Hematopoietic multipotent progenitor cell (in vitro differentiated cells): ENCODE measurements around the gene NECTIN4. TPM values are rescaled to one million over a fixed set of nuclear protein-coding genes. Genes with fewer than 3 reads are reported as not detected.
A peak's percentile ranks its signal among the peaks of the same experiment; 100 is the strongest.
"Not testable (repeated sequence)": the region's sequence is repeated elsewhere in the genome, so short reads cannot be mapped to it uniquely, and the experiment has no call there.

Experiments
- DNase-seq, 3 donors: peaks; one replicate each; pipeline ENCODE4 v3.0.0-alpha.2; 2011 to 2015; ENCODE audit warnings: low read depth in 2 of 3, low spot score in 2 of 3
- small RNA-seq: library from RNA; depleted of rRNA; stranded (forward); fragments of <200 nt; gene quantifications from one replicate; pipeline ENCODE3, GENCODE V24; 2012
- total RNA-seq: library from RNA; depleted of rRNA; stranded (reverse); fragments of >200 nt; gene quantifications from one replicate; pipeline ENCODE4 v1.2.3, GENCODE V29; 2012

Gene NECTIN4
- total RNA-seq, 1 donor: under 0.01 TPM

DNA sequence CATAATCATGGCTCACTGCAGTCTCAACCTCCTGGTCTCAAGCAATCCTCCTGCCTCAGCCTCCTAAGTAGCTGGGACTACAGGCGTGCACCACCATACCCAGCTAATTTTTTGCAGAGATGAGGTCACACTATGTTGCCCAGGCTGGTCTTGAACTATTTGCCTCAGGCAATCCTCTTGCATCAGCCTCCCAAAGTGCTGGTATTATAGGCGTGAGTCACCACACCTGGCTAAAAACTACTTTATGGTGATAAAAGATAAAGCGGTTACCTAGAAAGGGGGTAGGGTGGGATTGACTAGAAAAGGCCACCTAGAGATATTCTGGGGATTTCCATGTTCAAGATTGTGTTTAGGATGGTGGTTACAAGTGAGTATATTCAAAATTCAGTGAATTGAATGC, 55.6 kb downstream of the NECTIN4 start:
- no peak for DNase-seq

DNA sequence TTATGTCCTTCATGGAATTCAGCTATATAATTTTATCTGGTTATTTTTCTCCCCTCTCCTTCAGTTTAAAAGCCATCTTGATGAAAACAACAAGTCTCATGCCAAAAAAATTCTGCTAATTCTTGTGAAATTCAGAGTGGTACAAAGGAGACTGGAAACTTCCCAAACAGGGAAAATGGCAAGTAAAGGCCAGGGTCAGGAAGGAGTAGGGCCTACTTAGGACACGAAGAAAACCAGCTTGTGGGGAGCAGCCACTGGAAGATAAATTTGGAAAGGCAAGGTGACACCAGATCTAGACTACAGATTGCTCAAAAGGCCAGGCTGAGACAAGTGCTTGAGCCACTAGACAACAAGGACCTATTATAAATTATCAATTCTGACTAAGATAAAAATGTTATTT, 56.9 kb downstream of the NECTIN4 start:
- no peak for DNase-seq

DNA sequence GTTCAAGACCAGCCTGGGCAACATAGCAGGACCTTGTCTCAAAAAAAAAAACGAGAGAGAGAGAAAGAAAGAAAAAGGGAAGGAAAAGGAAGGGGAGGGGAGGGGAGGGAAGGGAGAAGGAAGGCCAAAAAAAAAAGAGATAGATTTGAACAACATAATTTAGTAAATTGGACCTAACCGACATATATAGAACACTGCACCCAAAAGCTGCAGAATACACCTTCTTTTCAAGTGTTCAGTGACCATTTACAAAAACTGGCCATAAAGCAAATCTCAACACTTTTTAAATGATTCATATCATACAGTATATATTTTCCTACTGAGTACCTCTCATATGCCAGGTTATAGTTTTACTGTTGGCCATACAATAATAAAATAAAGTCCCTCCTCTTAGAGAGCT, 57.5 kb downstream of the NECTIN4 start:
- DNase-seq: no peak

DNA sequence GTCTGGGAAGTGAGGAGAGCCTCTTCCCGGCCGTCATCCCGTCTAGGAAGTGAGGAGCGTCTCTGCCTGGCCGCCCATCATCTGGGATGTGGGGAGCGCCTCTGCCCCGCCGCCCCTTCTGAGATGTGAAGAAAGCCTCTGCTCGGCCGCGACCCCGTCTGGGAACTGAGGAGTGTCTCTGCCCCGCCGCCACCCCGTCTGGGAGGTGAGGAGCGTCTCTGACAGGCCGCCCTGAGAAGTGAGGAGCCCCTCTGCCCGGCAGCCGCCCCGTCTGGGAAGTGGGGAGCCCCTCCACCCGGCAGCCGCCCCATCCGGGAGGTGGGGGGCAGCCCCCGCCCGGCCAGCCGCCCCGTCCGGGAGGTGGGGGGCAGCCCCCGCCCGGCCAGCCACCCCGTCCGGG, 59.9 kb downstream of the NECTIN4 start:
- not testable (repeated sequence) for DNase-seq

DNA sequence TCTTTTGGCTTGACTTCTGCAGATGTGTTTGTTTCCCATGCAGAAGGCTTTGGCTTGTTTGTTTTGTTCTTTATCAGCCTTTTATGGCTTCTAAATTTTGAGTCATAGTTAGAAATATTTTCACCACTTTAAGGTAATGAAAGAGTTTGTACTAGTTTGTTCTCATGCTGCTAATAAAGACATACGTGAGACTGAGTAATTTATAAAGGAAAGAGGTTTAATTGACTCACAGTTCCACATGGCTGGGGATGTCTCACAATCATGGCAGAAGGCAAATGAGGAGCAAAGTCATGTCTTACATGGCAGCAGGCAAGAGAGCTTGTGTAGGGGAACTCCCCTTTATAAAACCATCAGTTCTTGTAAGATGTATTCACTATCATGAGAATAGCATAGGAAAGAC, 62.4 kb downstream of the NECTIN4 start:
- DNase-seq: not testable (repeated sequence)

DNA sequence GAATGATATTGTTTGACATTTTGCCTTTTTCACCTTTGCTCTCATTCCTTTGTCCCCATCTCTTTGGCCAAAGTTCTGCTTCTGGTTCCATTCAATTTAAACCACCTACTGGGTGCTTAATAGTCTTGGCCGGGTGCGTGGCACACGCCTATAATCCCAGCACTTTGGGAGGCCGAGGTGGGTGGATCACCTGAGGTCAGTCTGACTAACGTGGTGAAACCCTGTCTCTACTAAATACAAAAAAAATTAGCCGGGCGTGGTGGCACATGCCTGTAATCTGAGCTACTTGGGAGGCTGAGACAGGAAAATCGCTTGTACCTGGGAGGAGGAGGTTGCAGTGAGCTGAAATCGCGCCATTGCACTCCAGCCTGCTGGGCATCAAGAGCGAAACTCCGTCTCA, 66.9 kb downstream of the NECTIN4 start:
- DNase-seq: not testable (repeated sequence)

DNA sequence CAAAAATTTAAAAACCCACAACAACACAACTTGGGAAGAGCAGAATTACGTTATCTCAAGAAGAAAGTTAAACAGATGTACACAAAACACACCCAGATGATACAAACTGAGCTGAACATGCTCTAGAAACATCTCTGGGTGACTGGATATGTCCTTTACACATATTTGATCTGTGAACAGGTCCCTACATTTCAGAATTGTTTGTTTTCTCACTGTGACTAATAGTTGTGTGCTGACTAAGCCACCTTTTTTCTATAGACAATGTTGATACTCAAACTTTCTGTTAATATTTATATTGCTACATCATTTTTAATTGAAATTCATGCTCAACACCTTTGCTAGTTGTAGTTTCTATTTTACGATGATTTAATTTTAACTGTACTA, 67.4 kb downstream of the NECTIN4 start:
- no peak for DNase-seq

DNA sequence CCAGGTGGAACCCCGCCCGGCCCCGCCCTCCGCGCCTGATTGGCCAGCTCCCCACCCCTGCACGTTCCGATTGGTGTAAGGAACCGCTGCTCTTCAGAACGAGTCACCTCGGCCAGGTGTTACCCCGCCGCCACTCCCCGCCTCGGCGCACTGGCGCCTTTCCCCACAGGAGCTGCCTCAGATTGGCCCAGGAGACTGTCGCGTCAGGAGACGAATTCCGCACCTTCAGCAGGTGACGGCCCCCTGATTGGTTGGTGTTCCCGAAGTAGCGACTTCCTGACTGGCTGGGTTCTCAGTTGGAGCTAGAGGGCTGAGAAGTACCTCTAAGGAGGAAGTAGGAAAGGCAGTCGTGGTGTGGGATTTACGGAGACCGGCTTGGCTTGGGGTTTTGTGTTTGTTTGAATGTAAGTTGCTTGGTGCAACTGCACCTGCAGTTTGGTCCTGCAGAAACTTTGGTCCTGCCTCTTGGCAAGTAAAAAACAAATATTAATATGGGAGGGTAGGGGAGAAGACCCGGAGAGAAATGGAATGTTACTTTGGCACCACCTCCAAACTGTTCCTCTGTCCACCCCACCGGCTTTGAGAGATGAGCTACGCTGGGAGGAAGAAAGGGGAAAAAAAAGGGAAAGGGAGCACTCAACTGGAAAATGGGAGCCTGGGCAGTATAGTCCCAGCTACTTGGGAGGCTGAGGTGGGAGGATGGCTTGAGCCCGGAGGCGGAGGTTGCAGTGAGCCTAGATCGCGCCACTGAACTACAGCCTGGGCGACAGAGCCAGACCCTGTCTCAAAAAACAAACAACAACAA, 68.0 kb downstream of the NECTIN4 start:
- DNase-seq: peak; percentile 73 to 85 (median 84)

Small RNA genes lying within 50 kb of the gene (small RNA-seq; reads per million reads assigned to genes)
- not detected for gene AL591806.2

Other genes starting within 250 kb of the NECTIN4 start
- 35.5 TPM for gene CD244, start 226.7 kb downstream of the NECTIN4 start, total RNA-seq
- gene ITLN1, start 204.4 kb downstream of the NECTIN4 start, total RNA-seq: not detected
- gene ITLN2, start 134.7 kb downstream of the NECTIN4 start, total RNA-seq: not detected
- gene F11R, start 68.4 kb downstream of the NECTIN4 start, total RNA-seq: 98.0 TPM
- 76.2 TPM for gene TSTD1, start 50.6 kb downstream of the NECTIN4 start, total RNA-seq
- gene USF1, start 43.6 kb downstream of the NECTIN4 start, total RNA-seq: 134 TPM
- gene ARHGAP30, start 19.7 kb downstream of the NECTIN4 start, total RNA-seq: 94.5 TPM
- 2.4 TPM for gene KLHDC9, start 8.8 kb upstream of the NECTIN4 start, total RNA-seq
- 21.8 TPM for gene PFDN2, start 28.5 kb upstream of the NECTIN4 start, total RNA-seq
- gene NIT1, start 28.5 kb upstream of the NECTIN4 start, total RNA-seq: 53.3 TPM
- gene DEDD, start 43.1 kb upstream of the NECTIN4 start, total RNA-seq: 59.2 TPM
- 173 TPM for gene UFC1, start 64.4 kb upstream of the NECTIN4 start, total RNA-seq
- gene USP21, start 69.9 kb upstream of the NECTIN4 start, total RNA-seq: 21.8 TPM
- gene PPOX, start 76.9 kb upstream of the NECTIN4 start, total RNA-seq: 29.9 TPM
- 28.5 TPM for gene B4GALT3, start 87.9 kb upstream of the NECTIN4 start, total RNA-seq
- under 0.01 TPM for gene ADAMTS4, start 109.5 kb upstream of the NECTIN4 start, total RNA-seq
- 106 TPM for gene NDUFS2, start 112.8 kb upstream of the NECTIN4 start, total RNA-seq
- 5.1 TPM for gene FCER1G, start 125.7 kb upstream of the NECTIN4 start, total RNA-seq
- not detected for gene APOA2, start 134.1 kb upstream of the NECTIN4 start, total RNA-seq
- gene TOMM40L, start 136.5 kb upstream of the NECTIN4 start, total RNA-seq: 21.5 TPM
- not detected for gene NR1I3, start 148.6 kb upstream of the NECTIN4 start, total RNA-seq
- 0.81 TPM for gene PCP4L1, start 169.2 kb upstream of the NECTIN4 start, total RNA-seq
- gene MPZ, start 220.4 kb upstream of the NECTIN4 start, total RNA-seq: 3.5 TPM
- 32.6 TPM for gene SDHC, start 224.8 kb upstream of the NECTIN4 start, total RNA-seq